Panc1 (cell line): ENCODE data around the gene ANO1. TPM values are rescaled to one million over a fixed set of nuclear protein-coding genes. Genes with fewer than 3 reads are reported as not detected.

ENCODE experiments used
- ATAC-seq: fragments of 200-7000 bp; cut with Tn5 transposase; 2 replicates; pipeline ENCODE4 v1.9.1; 2020; ENCODE audit warnings: mild to moderate bottlenecking, moderate library complexity
- BruUV-seq: library from RNA; stranded (reverse); fragments of 400-500 nt; replicated peaks from 2 replicates; lab custom pipeline; 2021; lab: Mats Ljungman, UMichigan
- CTCF ChIA-PET: fragments of 300-600 bp; sonication (Branson Sonifier 250); formaldehyde crosslinking; loops from one replicate; lab custom pipeline; 2022; ENCODE audit warnings: antibody characterized with exemption; lab: Charles Lee
- POLR2A ChIA-PET: fragments of 300-600 bp; sonication (Branson Sonifier 250); formaldehyde crosslinking; loops from one replicate; lab custom pipeline; 2022; ENCODE audit warnings: antibody characterized with exemption; lab: Charles Lee
- DNase-seq: peaks from one replicate; pipeline ENCODE4 v3.0.0-alpha.2; 2010; ENCODE audit warnings: low read depth, low spot score
- H3K27ac ChIP-seq: 2 replicates; pipeline ENCODE4 v1.5.1; 2011; ENCODE audit warnings: mild to moderate bottlenecking, low read length, inconsistent platforms
- H3K27me3 ChIP-seq: fragments of 200-500 bp; sonication (Bioruptor generic); 2 replicates; pipeline ENCODE4 v1.6.0; 2014; ENCODE audit warnings: low read length, inconsistent platforms; ENCODE audit not compliant: control insufficient read depth, insufficient read depth
- H3K36me3 ChIP-seq: fragments of 200-500 bp; sonication (Bioruptor generic); 2 replicates; pipeline ENCODE4 v1.5.1; 2014; ENCODE audit warnings: inconsistent platforms, mild to moderate bottlenecking, low read length, moderate library complexity; ENCODE audit not compliant: control insufficient read depth, insufficient read depth
- H3K4me1 ChIP-seq: 2 replicates; pipeline ENCODE4 v1.5.1; 2011; ENCODE audit warnings: inconsistent platforms, mild to moderate bottlenecking, low read length, moderate library complexity; ENCODE audit not compliant: control insufficient read depth, insufficient read depth
- H3K4me3 ChIP-seq, 2 experiments: 2 replicates each; pipeline ENCODE4 v1.5.1; 2011 to 2012; ENCODE audit warnings: low read depth in 2 of 2, low read length in 2 of 2, mild to moderate bottlenecking in 2 of 2, inconsistent platforms in 1 of 2, moderate library complexity in 1 of 2
- H3K9me3 ChIP-seq: fragments of 200-500 bp; sonication (Bioruptor generic); 2 replicates; pipeline ENCODE4 v1.5.1; 2014; ENCODE audit warnings: low read depth, mild to moderate bottlenecking, inconsistent platforms, low read length, moderate library complexity; ENCODE audit not compliant: control insufficient read depth, insufficient read depth
- CTCF ChIP-seq: fragments of 450-650 bp; IDR thresholded peaks from 2 replicates; pipeline ENCODE4 v1.5.1; 2017; ENCODE audit warnings: mild to moderate bottlenecking
- POLR2AphosphoS5 ChIP-seq: IDR thresholded peaks from 2 replicates; pipeline ENCODE4 v1.6.1; 2012; ENCODE audit warnings: mild to moderate bottlenecking, low read depth, low read length, moderate library complexity
- REST ChIP-seq, 2 experiments: IDR thresholded peaks; 2 replicates each; pipeline ENCODE4 v1.6.1; 2011 to 2012; ENCODE audit warnings: low read depth in 2 of 2, control low read depth in 1 of 2, low read length in 1 of 2, mild to moderate bottlenecking in 1 of 2, moderate library complexity in 1 of 2; ENCODE audit not compliant: insufficient read depth in 1 of 2
- SIN3A ChIP-seq: IDR thresholded peaks from 2 replicates; pipeline ENCODE4 v1.6.1; 2012; ENCODE audit warnings: low read depth, mild to moderate bottlenecking, low read length, moderate library complexity, borderline replicate concordance; ENCODE audit not compliant: insufficient read depth
- TCF7L2 ChIP-seq: IDR thresholded peaks from 2 replicates; pipeline ENCODE4 v1.6.1; 2011; ENCODE audit warnings: mild to moderate bottlenecking, low read depth, low read length, inconsistent platforms
- in situ Hi-C: cut with HindIII; loops from 2 replicates; pipeline ENCODE4 v1.10.0; 2016; ENCODE audit warnings: low sequenced_read_pairs, low pct_unique_long_range_greater_than_20kb
- intact Hi-C: fragments of 100-400 bp; cut with micrococcal nuclease; formaldehyde crosslinking; loops from one replicate; pipeline ENCODE4 v1.10.0; 2022; ENCODE audit not compliant: unreplicated experiment
- total RNA-seq: library from RNA; stranded (reverse); gene quantifications from one replicate; pipeline ENCODE4 v1.2.1, GENCODE V29; 2021; ENCODE audit not compliant: unreplicated experiment

The ANO1 gene
- total RNA-seq, 1 experiment from 2014 or later, result 2.3 TPM

GRCh38 chr11:70173018-70173417, 94.9 kb downstream of the ANO1 start:
- TF ChIP-seq TCF7L2 (no peak), SIN3A (no peak), POLR2AphosphoS5 (no peak), CTCF (no peak), REST (IDR thresholded peaks at IDR 0.05; ENCODE audit: insufficient read depth in 1 of 2, low read depth in 2 of 2, low read length in 1 of 2) (no peak)
- ATAC-seq (no peak), DNase-seq (no peak)
- Histone ChIP-seq H3K9me3 (no peaks in the 10 kb centered on the region), H3K4me1 (peaks cover 7% of the 10 kb centered on the region; the same call in 1 of the 2 replicates), H3K27me3 (no peaks in the 10 kb centered on the region), H3K27ac (no peak overlapping the region), H3K4me3 (no peak overlapping the region), H3K36me3 (no peaks in the 10 kb centered on the region)
- BruUV-seq, result no TSS peak
- POLR2A ChIA-PET, result no interaction called here
- CTCF ChIA-PET, result interaction anchor here (0.6 kb wide), 1 partner anchor 126 kb away, joined by 5 read pairs; no protein-coding TSS in a partner anchor
- intact Hi-C loops, result no loop called here
- in situ Hi-C loops, result no loop called here

GRCh38 chr11:70174547-70175235, 96.6 kb downstream of the ANO1 start:
- POLR2A ChIA-PET, result interaction anchor here (1.2 kb wide), 1 partner anchor 36 kb away, joined by 3 read pairs; no protein-coding TSS in a partner anchor
- in situ Hi-C loops, result loop anchor here (25.0 kb wide), 1 partner anchor 212 kb away; no protein-coding TSS in a partner anchor
- H3K36me3 ChIP-seq, result no peaks in the 10 kb centered on the region
- CTCF ChIA-PET, result interaction anchor here (0.5 to 1.0 kb wide), 4 partner anchors 17 to 379 kb away, joined by 3 to 9 read pairs (median 4); no protein-coding TSS in a partner anchor
- intact Hi-C loops, result no loop called here
- H3K4me3 ChIP-seq, result no peak overlapping the region
- H3K27ac ChIP-seq, result no peak overlapping the region
- no peaks in the 10 kb centered on the region for H3K9me3 ChIP-seq
- no TSS peak for BruUV-seq
- DNase-seq (no peak), ATAC-seq (peak; percentile 28)
- H3K4me1 ChIP-seq, result peaks cover 7% of the 10 kb centered on the region; the same call in 1 of the 2 replicates
- no peaks in the 10 kb centered on the region for H3K27me3 ChIP-seq
- TF ChIP-seq TCF7L2, result no peak
- no peak for TF ChIP-seq POLR2AphosphoS5
- no peak for TF ChIP-seq REST (IDR thresholded peaks at IDR 0.05; ENCODE audit: insufficient read depth in 1 of 2, low read depth in 2 of 2, low read length in 1 of 2)
- no peak for TF ChIP-seq CTCF
- no peak for TF ChIP-seq SIN3A
